Colonic mucosa (tissue), 4 donors: ENCODE results near the gene PTGDR2. TPM values are rescaled to one million over a fixed set of nuclear protein-coding genes. Genes with fewer than 3 reads are reported as not detected.
A peak's percentile ranks its signal among the peaks of the same experiment; 100 is the strongest.

Source experiments
- DNase-seq: peaks from one replicate; pipeline ENCODE4 v3.0.0-alpha.2; 2020
- H3K27ac ChIP-seq: fragments of 200-600 bp; one replicate; pipeline ENCODE4 v1.8.0; 2021
- H3K27me3 ChIP-seq: fragments of 200-600 bp; one replicate; pipeline ENCODE4 v1.8.0; 2021
- H3K36me3 ChIP-seq: fragments of 200-600 bp; one replicate; pipeline ENCODE4 v1.8.0; 2021
- H3K4me1 ChIP-seq: fragments of 200-600 bp; one replicate; pipeline ENCODE4 v1.8.0; 2021; ENCODE audit warnings: mild to moderate bottlenecking
- H3K4me3 ChIP-seq: fragments of 200-600 bp; one replicate; pipeline ENCODE4 v1.8.0; 2021
- H3K9ac ChIP-seq, 2 donors: one replicate each; pipeline ENCODE4 v1.7.0; 2013; ENCODE audit warnings: control low read depth in 2 of 2, low read depth in 2 of 2, low read length in 2 of 2
- H3K9me3 ChIP-seq: fragments of 200-600 bp; one replicate; pipeline ENCODE4 v1.8.0; 2021
- intact Hi-C: fragments of 100-400 bp; cut with DNase I; formaldehyde crosslinking; loops from one replicate; pipeline ENCODE4 v1.14.1; 2022
- total RNA-seq, 2 donors: library from RNA; stranded (reverse); fragmentation: NEBNext Ultra II Directional in 1 of 2; extraction: Animal tissue kit (Norgen Biotek cat#: 25700) in 1 of 2; gene quantifications; one replicate each; pipeline ENCODE4 v1.2.1, GENCODE V29; 2021
- TF ChIP-seq, protein P1 (sequence below): fragments of 200-600 bp; IDR thresholded peaks from one replicate; pipeline ENCODE4 v1.8.0; 2022; ENCODE audit warnings: antibody characterized with exemption, mild to moderate bottlenecking
- donor health status: healthy.
- donor health status: DM: no; HTN: no; CAD: no.
- donor health status: DM: no; HTN: no; CAD: no.

PTGDR2 gene
- total RNA-seq, 2 donors from 2014 or later = 3.7 to 4.7 TPM

DNA sequence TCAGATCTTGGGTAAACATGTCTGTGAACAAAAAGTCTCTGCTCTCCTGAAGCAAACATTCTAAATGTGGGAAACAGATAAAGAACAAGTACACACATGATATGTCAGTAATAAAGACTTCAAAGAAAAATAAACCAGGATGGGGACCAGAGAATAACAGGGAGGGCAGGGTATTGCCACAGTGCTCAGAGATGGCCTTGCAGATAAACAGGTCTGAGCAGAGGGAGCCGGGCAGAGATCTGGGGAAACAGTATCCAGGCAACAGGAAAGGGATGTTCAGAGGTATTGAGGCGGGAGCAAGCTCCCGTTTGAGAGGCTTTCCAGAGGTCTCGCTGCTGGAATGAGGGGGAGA is 10.9 kb downstream of the PTGDR2 start:
- Histone ChIP-seq H3K27me3 (no peaks in the 10 kb centered on the region), H3K27ac (no peak overlapping the region), H3K9ac (no peak overlapping the region), H3K4me1 (peaks cover 12% of the 10 kb centered on the region), H3K9me3 (no peaks in the 10 kb centered on the region), H3K4me3 (no peak overlapping the region), H3K36me3 (no peaks in the 10 kb centered on the region)
- intact Hi-C loops = no loop called here
- TF ChIP-seq, protein P1, sequence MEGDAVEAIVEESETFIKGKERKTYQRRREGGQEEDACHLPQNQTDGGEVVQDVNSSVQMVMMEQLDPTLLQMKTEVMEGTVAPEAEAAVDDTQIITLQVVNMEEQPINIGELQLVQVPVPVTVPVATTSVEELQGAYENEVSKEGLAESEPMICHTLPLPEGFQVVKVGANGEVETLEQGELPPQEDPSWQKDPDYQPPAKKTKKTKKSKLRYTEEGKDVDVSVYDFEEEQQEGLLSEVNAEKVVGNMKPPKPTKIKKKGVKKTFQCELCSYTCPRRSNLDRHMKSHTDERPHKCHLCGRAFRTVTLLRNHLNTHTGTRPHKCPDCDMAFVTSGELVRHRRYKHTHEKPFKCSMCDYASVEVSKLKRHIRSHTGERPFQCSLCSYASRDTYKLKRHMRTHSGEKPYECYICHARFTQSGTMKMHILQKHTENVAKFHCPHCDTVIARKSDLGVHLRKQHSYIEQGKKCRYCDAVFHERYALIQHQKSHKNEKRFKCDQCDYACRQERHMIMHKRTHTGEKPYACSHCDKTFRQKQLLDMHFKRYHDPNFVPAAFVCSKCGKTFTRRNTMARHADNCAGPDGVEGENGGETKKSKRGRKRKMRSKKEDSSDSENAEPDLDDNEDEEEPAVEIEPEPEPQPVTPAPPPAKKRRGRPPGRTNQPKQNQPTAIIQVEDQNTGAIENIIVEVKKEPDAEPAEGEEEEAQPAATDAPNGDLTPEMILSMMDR = no peak
- DNase-seq = no peak

DNA sequence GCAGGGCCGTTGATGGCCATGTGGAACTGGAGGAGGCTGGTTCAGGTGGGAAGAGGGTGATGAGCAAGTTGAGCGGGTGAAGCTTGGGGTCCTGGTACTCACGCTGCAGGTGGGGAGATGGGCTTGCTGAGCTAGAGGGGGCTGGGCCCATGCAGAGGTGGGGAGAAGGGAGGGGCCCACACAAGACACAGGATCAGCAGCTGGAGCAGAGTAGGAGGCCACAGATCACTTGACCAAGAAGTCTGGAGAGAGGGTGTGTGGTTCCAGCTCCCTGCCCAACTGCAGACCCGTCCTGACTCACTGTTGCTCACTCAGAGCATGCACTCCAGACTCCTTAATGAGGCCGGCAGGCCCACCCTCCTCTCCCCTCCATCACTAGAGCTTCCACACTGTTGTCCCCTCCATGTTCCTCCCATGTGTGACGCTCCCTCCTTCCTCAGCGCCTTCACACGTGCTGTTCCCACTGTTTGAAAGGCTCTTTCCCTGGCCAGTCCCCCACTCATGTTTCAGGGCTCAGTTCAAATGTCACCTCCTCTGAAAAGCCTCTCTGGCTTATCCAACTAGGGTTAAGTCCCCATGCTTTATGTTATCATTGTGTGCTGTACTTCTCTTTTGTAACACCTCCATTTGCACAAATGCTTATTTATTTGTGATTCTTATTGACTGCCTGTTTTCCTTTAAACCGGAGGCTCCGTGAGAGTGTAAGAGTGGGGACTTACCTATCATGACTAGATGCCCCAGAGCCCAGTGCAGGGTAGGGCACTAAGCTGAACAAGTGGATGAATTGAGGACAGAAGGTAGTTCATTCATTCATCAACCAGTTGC is 11.5 kb downstream of the PTGDR2 start:
- Histone ChIP-seq H3K4me1 (peaks cover 12% of the 10 kb centered on the region), H3K27me3 (no peaks in the 10 kb centered on the region), H3K36me3 (no peaks in the 10 kb centered on the region), H3K9me3 (no peaks in the 10 kb centered on the region), H3K27ac (no peak overlapping the region), H3K4me3 (no peak overlapping the region), H3K9ac (peak overlapping the region in 1 of 2 donors; percentile 89)
- DNase-seq = no peak
- TF ChIP-seq, protein P1 = no peak
- intact Hi-C loops = no loop called here

DNA sequence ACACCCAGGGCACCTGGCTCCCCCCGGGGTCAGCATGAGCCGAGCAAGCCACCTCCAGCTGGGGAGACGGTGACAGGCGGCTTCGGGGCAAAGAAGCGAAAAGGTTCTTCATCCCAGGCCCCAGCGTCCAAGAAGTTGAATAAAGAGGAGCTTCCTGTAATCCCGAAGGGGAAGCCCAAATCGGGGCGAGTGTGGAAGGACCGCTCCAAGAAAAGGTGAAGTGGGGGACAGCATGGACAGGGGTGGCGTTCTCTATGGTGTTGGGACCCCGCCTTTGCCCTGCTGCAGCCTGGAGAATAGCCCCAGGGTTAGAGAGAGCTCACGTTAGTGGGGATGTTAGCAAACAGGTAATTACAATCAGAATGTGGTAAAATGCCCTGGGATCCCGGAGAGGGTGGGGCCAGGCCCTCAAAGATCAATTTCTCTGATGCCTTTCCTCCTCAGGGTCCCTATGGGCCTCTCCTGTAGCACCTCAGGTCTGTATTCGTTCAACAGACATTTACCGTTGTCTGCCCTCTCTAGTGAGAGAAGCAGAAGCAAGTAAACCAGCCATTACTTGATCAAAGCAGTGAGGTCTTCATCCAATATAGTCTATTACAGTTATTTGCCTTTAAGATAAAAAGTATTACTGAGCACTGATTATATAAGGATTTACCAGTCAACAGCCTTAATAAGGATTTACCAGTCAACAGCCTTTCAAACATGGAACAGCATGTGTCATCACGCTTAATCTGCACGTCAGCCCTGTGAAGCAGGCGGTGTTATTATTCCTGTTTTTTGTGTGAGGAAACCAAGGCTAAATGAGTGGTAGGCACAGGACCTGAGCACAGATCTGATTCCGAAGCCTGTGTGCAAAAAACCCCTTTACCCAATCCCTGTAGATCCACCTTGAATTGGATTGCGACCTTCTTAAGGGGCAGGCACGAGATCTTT is 12.8 kb downstream of the PTGDR2 start:
- Histone ChIP-seq H3K4me3 (peak overlapping the region; percentile 86), H3K9ac (peak overlapping the region; percentile 89 to 97), H3K9me3 (no peaks in the 10 kb centered on the region), H3K36me3 (no peaks in the 10 kb centered on the region), H3K27me3 (no peaks in the 10 kb centered on the region), H3K4me1 (peaks cover 12% of the 10 kb centered on the region), H3K27ac (peak overlapping the region; percentile 59)
- TF ChIP-seq, protein P1 = no peak
- intact Hi-C loops = no loop called here
- peak; percentile 37 for DNase-seq

DNA sequence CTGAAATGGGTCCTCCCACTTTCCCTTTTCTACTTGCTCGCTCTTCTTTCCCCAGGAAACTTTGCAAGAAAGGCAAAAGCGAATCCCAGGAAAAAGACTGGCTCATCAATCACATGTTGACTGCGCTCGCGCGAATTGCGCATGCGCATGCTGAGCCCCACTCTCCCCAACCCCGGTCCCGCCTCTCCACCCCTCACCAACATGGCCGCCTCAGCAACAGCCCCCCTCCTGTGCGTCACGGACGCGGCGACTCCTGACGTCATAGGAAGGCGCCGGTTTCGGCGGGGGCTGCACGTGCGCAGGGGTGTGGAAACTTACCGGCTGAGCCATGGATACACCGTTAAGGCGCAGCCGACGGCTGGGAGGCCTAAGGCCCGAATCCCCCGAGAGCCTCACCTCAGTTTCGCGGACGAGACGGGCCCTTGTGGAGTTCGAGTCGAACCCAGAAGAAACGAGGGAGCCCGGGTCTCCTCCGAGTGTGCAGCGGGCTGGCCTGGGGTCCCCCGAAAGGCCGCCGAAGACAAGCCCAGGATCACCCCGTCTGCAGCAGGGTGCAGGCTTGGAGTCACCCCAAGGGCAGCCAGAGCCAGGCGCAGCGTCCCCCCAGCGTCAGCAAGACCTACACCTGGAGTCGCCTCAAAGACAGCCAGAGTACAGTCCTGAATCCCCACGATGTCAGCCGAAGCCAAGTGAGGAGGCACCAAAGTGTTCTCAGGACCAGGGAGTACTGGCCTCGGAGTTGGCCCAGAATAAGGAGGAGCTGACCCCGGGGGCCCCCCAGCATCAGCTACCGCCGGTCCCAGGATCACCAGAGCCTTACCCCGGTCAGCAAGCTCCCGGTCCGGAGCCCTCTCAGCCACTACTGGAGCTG is 13.7 kb downstream of the PTGDR2 start, which contains the start of gene CCDC86:
TSS of gene CCDC86 (plus strand) at position 317 of the 871 bp plus-strand sequence. CDS start at position 329, 12 bp downstream.
- intact Hi-C loops = no loop called here
- Histone ChIP-seq H3K9me3 (no peaks in the 10 kb centered on the region), H3K27me3 (no peaks in the 10 kb centered on the region), H3K4me3 (peak within 1 kb of the TSS; percentile 86), H3K36me3 (no peaks in the 10 kb centered on the region), H3K9ac (peak within 1 kb of the TSS; percentile 89 to 97), H3K27ac (peak within 1 kb of the TSS; percentile 59), H3K4me1 (peaks cover 12% of the 10 kb centered on the region)
- TF ChIP-seq, protein P1 = no peak
- peak; percentile 97 for DNase-seq
